Sigmoid colon (tissue), 7 donors: ENCODE data around the gene AACS. TPM values are rescaled to one million over a fixed set of nuclear protein-coding genes. Genes with fewer than 3 reads are reported as not detected.

Experiments
- DNase-seq: peaks from one replicate; pipeline ENCODE4 v3.0.0-alpha.2; 2019
- H3K27ac ChIP-seq, 4 donors: fragments of 200-600 bp; sonication (generic); one replicate each; pipeline ENCODE4 v1.5.1; 2016 to 2019; ENCODE audit warnings: mild to moderate bottlenecking in 1 of 4
- H3K27me3 ChIP-seq, 3 donors: fragments of 200-600 bp; sonication (generic); one replicate each; pipeline ENCODE4 v1.5.1; 2019; ENCODE audit warnings: mild to moderate bottlenecking in 1 of 3
- H3K36me3 ChIP-seq, 4 donors: fragments of 200-600 bp; sonication (generic); one replicate each; pipeline ENCODE4 v1.5.1; 2016 to 2019
- H3K4me1 ChIP-seq, 4 donors: fragments of 200-600 bp; sonication (generic); one replicate each; pipeline ENCODE4 v1.5.1; 2017 to 2019
- H3K4me3 ChIP-seq, 4 donors: fragments of 200-600 bp; sonication (generic); one replicate each; pipeline ENCODE4 v1.5.1; 2017 to 2019; ENCODE audit warnings: mild to moderate bottlenecking in 2 of 4, moderate library complexity in 1 of 4
- H3K9me3 ChIP-seq, 4 donors: fragments of 200-600 bp in 3 of 4; sonication (generic) in 3 of 4; one replicate each; pipeline versions ENCODE4 v1.5.1 to v1.6.1; 2013 to 2019
- CTCF ChIP-seq, 4 experiments: fragments of 450-650 bp in 3 of 4; fragments of 200-600 bp in 1 of 4; IDR thresholded peaks; one replicate each; pipeline ENCODE4 v1.5.1; 2016 to 2019; ENCODE audit warnings: antibody characterized with exemption in 4 of 4, mild to moderate bottlenecking in 3 of 4, moderate library complexity in 2 of 4
- EP300 ChIP-seq, 4 donors: sonication (generic); formaldehyde crosslinking; IDR thresholded peaks; one replicate each; pipeline ENCODE4 v1.6.1; 2017; ENCODE audit warnings: antibody characterized with exemption in 4 of 4
- POLR2A ChIP-seq, 2 donors: fragments of 450-650 bp; IDR thresholded peaks; one replicate each; pipeline ENCODE4 v1.6.1; 2016; ENCODE audit warnings: antibody characterized with exemption in 2 of 2, mild to moderate bottlenecking in 2 of 2, moderate library complexity in 2 of 2
- POLR2AphosphoS5 ChIP-seq, 4 donors: sonication (generic); formaldehyde crosslinking; IDR thresholded peaks; one replicate each; pipeline ENCODE4 v1.6.1; 2017; ENCODE audit warnings: antibody characterized with exemption in 4 of 4
- WGBS, 2 donors: extraction: QIAGEN DNeasy Blood & Tissue Kit; methylation state at CpG; one replicate each; pipeline ENCODE4 v1.1.7; 2013; 5-methylcytosine and 5-hydroxymethylcytosine counted together
- intact Hi-C: fragments of 100-400 bp; cut with DNase I; formaldehyde crosslinking; loops from one replicate; pipeline ENCODE4 v1.15.1; 2023
- polyA plus RNA-seq, 3 donors: library from polyadenylated mRNA; stranded (reverse); fragments of 200-250 nt; gene quantifications; one replicate each; pipeline ENCODE4 v1.2.3, GENCODE V29; 2013
- total RNA-seq, 4 donors: library from RNA; depleted of rRNA; stranded (reverse); fragments of >200 nt; gene quantifications; one replicate each; pipeline ENCODE4 v1.1.0, GENCODE V29; 2016
- donor health status: healthy with polysubstance abuse.
- donor health status: Bipolar disorder and iron deficiency.
- donor health status: healthy.

AACS gene
- total and polyA plus RNA-seq, 7 donors: 8.1 to 38.0 (median 12.7) TPM

GRCh38 chr12:125092872-125093680 is 27.8 kb downstream of the AACS start:
- TF ChIP-seq CTCF (IDR thresholded peaks at IDR 0.05) (no peak), POLR2A (IDR thresholded peaks at IDR 0.05) (peak in 1 of 2 donors; percentile 14), POLR2AphosphoS5 (IDR thresholded peaks at IDR 0.05) (no peak), EP300 (IDR thresholded peaks at IDR 0.05) (no peak)
- H3K27me3 ChIP-seq: no peaks in the 10 kb centered on the region
- H3K36me3 ChIP-seq: peaks cover 6 to 29% (median 13%) of the 10 kb centered on the region in 4 donors
- H3K4me3 ChIP-seq: no peak overlapping the region
- H3K4me1 ChIP-seq: no peaks in the 10 kb centered on the region
- intact Hi-C loops: no loop called here
- WGBS, 2 donors: 11 to 63% methylated on average over 19 of the region's 19 CpGs
- DNase-seq: no peak
- H3K27ac ChIP-seq: no peak overlapping the region
- no peaks in the 10 kb centered on the region for H3K9me3 ChIP-seq

- no peak for TF ChIP-seq POLR2AphosphoS5 (IDR thresholded peaks at IDR 0.05)
- TF ChIP-seq CTCF (IDR thresholded peaks at IDR 0.05): no peak
- no peak for TF ChIP-seq EP300 (IDR thresholded peaks at IDR 0.05)
- no peak for TF ChIP-seq POLR2A (IDR thresholded peaks at IDR 0.05)
- H3K27ac ChIP-seq: no peak overlapping the region
- no peaks in the 10 kb centered on the region for H3K4me1 ChIP-seq
- WGBS, 2 donors: 55 to 84% methylated on average over 26 of the region's 26 CpGs
- no peak overlapping the region for H3K4me3 ChIP-seq
- no peaks in the 10 kb centered on the region for H3K27me3 ChIP-seq
- DNase-seq: no peak
- H3K9me3 ChIP-seq: no peaks in the 10 kb centered on the region
- peaks cover 6 to 23% (median 13%) of the 10 kb centered on the region in 4 donors for H3K36me3 ChIP-seq
- intact Hi-C loops: no loop called here
These were observed 28.6 kb downstream of the AACS start for GRCh38 chr12:125093681-125094330.

GRCh38 chr12:125096894-125097293 is 31.7 kb downstream of the AACS start:
- Histone ChIP-seq H3K27me3 (no peaks in the 10 kb centered on the region), H3K36me3 (peaks cover 0 to 5% (median 3%) of the 10 kb centered on the region in 4 donors), H3K4me1 (no peaks in the 10 kb centered on the region), H3K4me3 (no peak overlapping the region), H3K9me3 (no peaks in the 10 kb centered on the region), H3K27ac (no peak overlapping the region)
- 92 to 96% methylated on average over 7 of the region's 7 CpGs for WGBS, 2 donors
- intact Hi-C loops: no loop called here
- TF ChIP-seq CTCF (IDR thresholded peaks at IDR 0.05) (no peak), EP300 (IDR thresholded peaks at IDR 0.05) (no peak), POLR2A (IDR thresholded peaks at IDR 0.05) (no peak), POLR2AphosphoS5 (IDR thresholded peaks at IDR 0.05) (no peak)
- DNase-seq: no peak

- no peak for DNase-seq
- no peak for TF ChIP-seq POLR2AphosphoS5 (IDR thresholded peaks at IDR 0.05)
- no peak for TF ChIP-seq POLR2A (IDR thresholded peaks at IDR 0.05)
- no peak for TF ChIP-seq EP300 (IDR thresholded peaks at IDR 0.05)
- TF ChIP-seq CTCF (IDR thresholded peaks at IDR 0.05): no peak
- no peaks in the 10 kb centered on the region for H3K27me3 ChIP-seq
- H3K9me3 ChIP-seq: no peaks in the 10 kb centered on the region
- WGBS, 2 donors: 80 to 88% methylated on average over 12 of the region's 12 CpGs
- intact Hi-C loops: no loop called here
- H3K36me3 ChIP-seq: peaks cover 0 to under 1% (median 0%) of the 10 kb centered on the region in 4 donors
- H3K4me1 ChIP-seq: no peaks in the 10 kb centered on the region
- H3K27ac ChIP-seq: no peak overlapping the region
- H3K4me3 ChIP-seq: no peak overlapping the region
These were observed 32.2 kb downstream of the AACS start for GRCh38 chr12:125097427-125097826.
